Measurements from ENCODE around the gene BBOX1.

The BBOX1 gene

DNA sequence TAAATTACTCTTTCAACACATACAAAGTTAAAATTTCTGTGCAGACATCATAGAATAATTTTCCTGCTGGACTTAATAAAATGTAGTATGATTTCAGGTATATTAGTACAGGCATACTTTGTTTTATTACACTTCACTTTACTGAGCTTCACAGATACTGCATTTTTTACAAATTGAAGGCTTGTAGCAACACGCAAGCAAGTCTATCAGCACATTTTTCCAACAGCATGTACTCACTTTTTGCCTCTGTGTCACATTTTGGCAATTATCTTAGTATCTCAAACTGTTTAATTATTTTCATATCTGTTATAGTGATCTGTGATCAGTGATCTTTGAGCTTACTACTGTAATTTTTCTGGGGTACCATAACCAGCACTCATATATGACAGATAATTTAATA, 44.5 kb downstream of the BBOX1 start:
- TF ChIP-seq, protein P1, sequence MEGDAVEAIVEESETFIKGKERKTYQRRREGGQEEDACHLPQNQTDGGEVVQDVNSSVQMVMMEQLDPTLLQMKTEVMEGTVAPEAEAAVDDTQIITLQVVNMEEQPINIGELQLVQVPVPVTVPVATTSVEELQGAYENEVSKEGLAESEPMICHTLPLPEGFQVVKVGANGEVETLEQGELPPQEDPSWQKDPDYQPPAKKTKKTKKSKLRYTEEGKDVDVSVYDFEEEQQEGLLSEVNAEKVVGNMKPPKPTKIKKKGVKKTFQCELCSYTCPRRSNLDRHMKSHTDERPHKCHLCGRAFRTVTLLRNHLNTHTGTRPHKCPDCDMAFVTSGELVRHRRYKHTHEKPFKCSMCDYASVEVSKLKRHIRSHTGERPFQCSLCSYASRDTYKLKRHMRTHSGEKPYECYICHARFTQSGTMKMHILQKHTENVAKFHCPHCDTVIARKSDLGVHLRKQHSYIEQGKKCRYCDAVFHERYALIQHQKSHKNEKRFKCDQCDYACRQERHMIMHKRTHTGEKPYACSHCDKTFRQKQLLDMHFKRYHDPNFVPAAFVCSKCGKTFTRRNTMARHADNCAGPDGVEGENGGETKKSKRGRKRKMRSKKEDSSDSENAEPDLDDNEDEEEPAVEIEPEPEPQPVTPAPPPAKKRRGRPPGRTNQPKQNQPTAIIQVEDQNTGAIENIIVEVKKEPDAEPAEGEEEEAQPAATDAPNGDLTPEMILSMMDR (IDR thresholded peaks at IDR 0.05; ENCODE audit: borderline replicate concordance, extremely low read depth, low read length, poor library complexity, severe bottlenecking) = no peak
- no peak for TF ChIP-seq EZH2 (IDR thresholded peaks at IDR 0.05; ENCODE audit: borderline replicate concordance, low read depth, low read length, severe bottlenecking)
- Histone ChIP-seq H3K27ac (ENCODE audit: low read length) (no peak overlapping the region), H4K20me1 (ENCODE audit: insufficient read depth, low read length) (no peaks in the 10 kb centered on the region), H3K9ac (ENCODE audit: low read depth, low read length) (no peak overlapping the region), H3K9me3 (ENCODE audit: insufficient read depth, low read length, severe bottlenecking) (no peaks in the 10 kb centered on the region), H3K4me1 (ENCODE audit: insufficient read depth, low read length) (no peaks in the 10 kb centered on the region), H3K79me2 (ENCODE audit: insufficient read depth, low read length) (no peaks in the 10 kb centered on the region), H2AFZ (ENCODE audit: low read depth, low read length) (no peak overlapping the region), H3K4me2 (ENCODE audit: insufficient read depth, low read length) (no peak overlapping the region), H3K4me3 (ENCODE audit: low read depth in 1 of 2, low read length in 2 of 2) (no peak overlapping the region), H3K36me3 (ENCODE audit: insufficient read depth, low read length) (no peaks in the 10 kb centered on the region), H3K27me3 (ENCODE audit: insufficient read depth, low read length, poor library complexity) (no peaks in the 10 kb centered on the region)
- ATAC-seq (ENCODE audit: insufficient read depth, low read depth) (no peak), DNase-seq (no peak)

DNA sequence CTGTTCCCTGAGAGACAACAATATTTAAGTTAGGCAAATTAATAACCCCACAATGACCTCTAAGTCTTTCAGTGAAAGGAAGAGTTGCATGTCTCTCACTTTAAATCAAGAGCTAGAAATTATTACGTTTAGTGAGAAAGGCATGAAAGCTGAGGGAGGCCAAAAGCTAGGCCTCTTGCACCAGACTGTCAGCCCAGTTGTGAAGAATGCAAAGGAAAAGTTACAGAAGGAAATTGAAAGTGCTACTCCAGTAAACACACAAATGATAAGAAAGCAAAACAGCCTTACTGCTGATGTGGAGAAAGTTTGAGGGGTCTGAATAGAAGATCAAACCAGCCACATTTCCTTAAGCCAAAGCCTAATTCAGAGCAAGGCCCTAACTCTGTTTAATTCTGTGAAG, 45.0 kb downstream of the BBOX1 start:
- ATAC-seq (ENCODE audit: insufficient read depth, low read depth) (no peak), DNase-seq (no peak)
- no peaks in the 10 kb centered on the region for H3K4me1 ChIP-seq (ENCODE audit: insufficient read depth, low read length)
- H4K20me1 ChIP-seq (ENCODE audit: insufficient read depth, low read length) = no peaks in the 10 kb centered on the region
- H3K9ac ChIP-seq (ENCODE audit: low read depth, low read length) = no peak overlapping the region
- H3K9me3 ChIP-seq (ENCODE audit: insufficient read depth, low read length, severe bottlenecking) = no peaks in the 10 kb centered on the region
- TF ChIP-seq EZH2 (IDR thresholded peaks at IDR 0.05; ENCODE audit: borderline replicate concordance, low read depth, low read length, severe bottlenecking) = no peak
- TF ChIP-seq, protein P1 (IDR thresholded peaks at IDR 0.05; ENCODE audit: borderline replicate concordance, extremely low read depth, low read length, poor library complexity, severe bottlenecking) = no peak
- no peaks in the 10 kb centered on the region for H3K27me3 ChIP-seq (ENCODE audit: insufficient read depth, low read length, poor library complexity)
- no peak overlapping the region for H3K27ac ChIP-seq (ENCODE audit: low read length)
- no peaks in the 10 kb centered on the region for H3K36me3 ChIP-seq (ENCODE audit: insufficient read depth, low read length)
- no peak overlapping the region for H3K4me2 ChIP-seq (ENCODE audit: insufficient read depth, low read length)
- H3K4me3 ChIP-seq (ENCODE audit: low read depth in 1 of 2, low read length in 2 of 2) = no peak overlapping the region
- H2AFZ ChIP-seq (ENCODE audit: low read depth, low read length) = no peak overlapping the region
- H3K79me2 ChIP-seq (ENCODE audit: insufficient read depth, low read length) = no peaks in the 10 kb centered on the region

DNA sequence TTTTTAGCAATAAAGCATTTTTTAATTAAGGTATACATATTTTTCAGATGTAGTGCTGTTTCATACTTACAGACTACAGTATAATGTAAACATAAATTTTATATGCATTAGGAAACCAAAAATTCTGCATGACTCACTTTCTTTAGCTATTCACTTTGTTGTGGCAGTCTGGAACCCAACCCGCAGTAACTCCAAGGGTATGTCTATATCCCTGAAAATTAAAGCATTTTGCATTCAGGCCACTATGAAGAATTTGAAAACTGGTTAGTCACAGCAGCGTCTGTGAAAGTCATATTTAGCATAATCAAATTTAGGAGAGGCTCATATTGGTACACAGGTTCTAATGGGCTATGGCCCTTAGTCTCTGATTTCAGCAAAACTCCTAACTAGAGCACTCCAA, 46.8 kb downstream of the BBOX1 start:
- Histone ChIP-seq H3K4me2 (ENCODE audit: insufficient read depth, low read length) (no peak overlapping the region), H2AFZ (ENCODE audit: low read depth, low read length) (no peak overlapping the region), H3K4me3 (ENCODE audit: low read depth in 1 of 2, low read length in 2 of 2) (no peak overlapping the region), H3K9me3 (ENCODE audit: insufficient read depth, low read length, severe bottlenecking) (no peaks in the 10 kb centered on the region), H3K9ac (ENCODE audit: low read depth, low read length) (no peak overlapping the region), H3K79me2 (ENCODE audit: insufficient read depth, low read length) (no peaks in the 10 kb centered on the region), H3K4me1 (ENCODE audit: insufficient read depth, low read length) (no peaks in the 10 kb centered on the region), H3K27ac (ENCODE audit: low read length) (no peak overlapping the region), H3K27me3 (ENCODE audit: insufficient read depth, low read length, poor library complexity) (no peaks in the 10 kb centered on the region), H3K36me3 (ENCODE audit: insufficient read depth, low read length) (no peaks in the 10 kb centered on the region), H4K20me1 (ENCODE audit: insufficient read depth, low read length) (no peaks in the 10 kb centered on the region)
- ATAC-seq (ENCODE audit: insufficient read depth, low read depth) (no peak), DNase-seq (no peak)
- no peak for TF ChIP-seq EZH2 (IDR thresholded peaks at IDR 0.05; ENCODE audit: borderline replicate concordance, low read depth, low read length, severe bottlenecking)
- TF ChIP-seq, protein P1 (IDR thresholded peaks at IDR 0.05; ENCODE audit: borderline replicate concordance, extremely low read depth, low read length, poor library complexity, severe bottlenecking) = no peak

DNA sequence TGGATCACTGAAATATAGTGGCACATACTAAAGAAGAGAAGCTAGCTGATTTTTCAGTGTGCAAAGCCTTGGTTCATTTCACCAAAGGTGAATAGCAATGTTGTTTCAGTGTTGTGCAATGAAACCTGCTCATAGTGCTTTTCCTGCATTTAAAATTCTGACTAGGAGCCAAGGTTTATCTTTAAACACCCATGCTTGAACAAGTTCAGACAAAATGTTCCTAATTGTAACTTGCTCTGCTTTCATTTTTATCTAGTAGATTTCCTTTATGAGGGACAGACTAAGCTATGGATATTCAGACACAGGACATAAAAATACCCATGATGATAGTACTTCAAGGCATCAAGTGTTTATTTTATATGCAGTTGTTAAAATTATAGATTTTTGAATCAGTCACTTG, 47.7 kb downstream of the BBOX1 start:
- no peak for ATAC-seq (ENCODE audit: insufficient read depth, low read depth)
- DNase-seq = no peak

More for the DNA sequence above, 47.7 kb downstream of the BBOX1 start:
- no peak for TF ChIP-seq EZH2 (IDR thresholded peaks at IDR 0.05; ENCODE audit: borderline replicate concordance, low read depth, low read length, severe bottlenecking)
- no peaks in the 10 kb centered on the region for H4K20me1 ChIP-seq (ENCODE audit: insufficient read depth, low read length)
- no peak overlapping the region for H3K27ac ChIP-seq (ENCODE audit: low read length)
- no peaks in the 10 kb centered on the region for H3K36me3 ChIP-seq (ENCODE audit: insufficient read depth, low read length)
- H3K79me2 ChIP-seq (ENCODE audit: insufficient read depth, low read length) = no peaks in the 10 kb centered on the region
- H3K4me3 ChIP-seq (ENCODE audit: low read depth in 1 of 2, low read length in 2 of 2) = no peak overlapping the region
- no peaks in the 10 kb centered on the region for H3K4me1 ChIP-seq (ENCODE audit: insufficient read depth, low read length)
- H3K27me3 ChIP-seq (ENCODE audit: insufficient read depth, low read length, poor library complexity) = no peaks in the 10 kb centered on the region
- H3K9me3 ChIP-seq (ENCODE audit: insufficient read depth, low read length, severe bottlenecking) = no peaks in the 10 kb centered on the region
- H2AFZ ChIP-seq (ENCODE audit: low read depth, low read length) = no peak overlapping the region
- no peak overlapping the region for H3K4me2 ChIP-seq (ENCODE audit: insufficient read depth, low read length)
- no peak overlapping the region for H3K9ac ChIP-seq (ENCODE audit: low read depth, low read length)
